ENCODE measurements around the gene MRPS7.

Gene MRPS7

DNA sequence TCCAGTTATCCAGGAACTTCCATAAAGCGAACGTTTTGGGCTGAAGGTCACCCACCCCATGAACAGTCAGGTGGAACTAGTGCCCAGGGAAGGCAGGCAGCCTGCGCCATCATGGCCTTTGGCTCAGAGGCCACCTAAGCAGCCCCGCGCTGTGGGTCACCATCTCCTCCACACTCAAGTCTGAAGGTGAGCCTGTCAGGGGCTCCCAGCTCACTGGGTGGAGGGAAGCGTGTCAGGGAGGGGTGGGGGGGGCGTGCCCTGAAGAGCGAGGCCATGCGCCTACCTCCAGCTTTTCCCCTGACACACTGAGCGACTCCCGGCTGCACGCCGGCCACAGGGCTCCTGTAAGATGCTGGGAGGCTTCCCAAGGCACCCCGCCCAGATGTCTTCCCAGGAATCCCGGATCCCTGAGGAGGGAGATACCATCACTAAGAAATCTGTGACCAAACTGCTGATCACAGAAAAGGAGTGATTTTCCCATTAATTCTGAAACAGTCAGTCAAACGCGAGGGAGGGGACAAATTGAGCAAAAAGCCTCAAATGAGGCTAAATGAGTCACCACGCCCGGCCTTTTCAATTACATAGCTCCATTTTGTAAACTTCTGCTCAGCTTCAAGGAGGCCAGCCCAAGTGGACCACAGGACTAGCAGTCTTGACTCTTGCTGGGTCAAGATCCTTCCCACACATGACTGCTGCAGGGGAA is 54.0 kb downstream of the MRPS7 start:
- no peak for DNase-seq

All from Kasumi-1 (cell line).